GM18858 (cell line): ENCODE measurements around the gene ANGPTL4.
"Not testable (repeated sequence)": the region's sequence is repeated elsewhere in the genome, so short reads cannot be mapped to it uniquely, and the experiment has no call there.

Experiments used
- ATAC-seq: cut with Tn5 transposase; IDR thresholded peaks from one replicate; pipeline ENCODE4 v1.9.1; 2021; ENCODE audit not compliant: unreplicated experiment

The ANGPTL4 gene

DNA sequence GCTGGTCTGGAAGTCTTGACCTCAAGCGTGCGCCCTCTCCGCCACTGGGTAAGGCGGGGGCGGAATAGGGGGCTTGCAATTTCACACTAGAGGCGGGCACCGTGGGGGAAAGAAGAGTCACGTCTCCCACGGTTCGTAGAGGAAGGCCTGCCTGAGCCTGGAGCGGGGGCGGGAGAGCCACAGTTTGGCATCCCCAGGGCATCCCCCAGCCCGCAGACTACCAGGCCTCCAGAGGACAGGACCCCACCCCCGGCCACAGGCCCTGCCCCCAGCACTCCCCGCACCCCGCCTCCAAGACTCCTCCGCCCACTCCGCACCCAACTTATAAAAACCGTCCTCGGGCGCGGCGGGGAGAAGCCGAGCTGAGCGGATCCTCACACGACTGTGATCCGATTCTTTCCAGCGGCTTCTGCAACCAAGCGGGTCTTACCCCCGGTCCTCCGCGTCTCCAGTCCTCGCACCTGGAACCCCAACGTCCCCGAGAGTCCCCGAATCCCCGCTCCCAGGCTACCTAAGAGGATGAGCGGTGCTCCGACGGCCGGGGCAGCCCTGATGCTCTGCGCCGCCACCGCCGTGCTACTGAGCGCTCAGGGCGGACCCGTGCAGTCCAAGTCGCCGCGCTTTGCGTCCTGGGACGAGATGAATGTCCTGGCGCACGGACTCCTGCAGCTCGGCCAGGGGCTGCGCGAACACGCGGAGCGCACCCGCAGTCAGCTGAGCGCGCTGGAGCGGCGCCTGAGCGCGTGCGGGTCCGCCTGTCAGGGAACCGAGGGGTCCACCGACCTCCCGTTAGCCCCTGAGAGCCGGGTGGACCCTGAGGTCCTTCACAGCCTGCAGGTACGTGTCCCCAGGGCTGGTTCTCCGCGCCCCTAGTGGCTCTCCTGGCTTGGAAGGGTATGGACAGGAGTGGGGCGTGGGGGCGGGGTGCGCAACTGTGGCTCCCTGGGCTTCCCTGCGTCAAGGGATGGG is at the start of gene ANGPTL4:
ANGPTL4 (plus strand) TSS at position 353 of the 969 bp plus-strand sequence; CDS start at position 520, 167 bp downstream.
- no peak for ATAC-seq

- not testable (repeated sequence) for ATAC-seq
Measured at GRCh38 chr19:8314981-8315640, 48.8 kb upstream of the ANGPTL4 start.

GRCh38 chr19:8316351-8317125 is 47.4 kb upstream of the ANGPTL4 start:
- ATAC-seq: no peak

GRCh38 chr19:8318835-8319234 is 45.1 kb upstream of the ANGPTL4 start:
- ATAC-seq: not testable (repeated sequence)

GRCh38 chr19:8319807-8320520 is 44.0 kb upstream of the ANGPTL4 start:
- ATAC-seq: no peak

GRCh38 chr19:8320564-8321066 is 43.3 kb upstream of the ANGPTL4 start:
- no peak for ATAC-seq

DNA sequence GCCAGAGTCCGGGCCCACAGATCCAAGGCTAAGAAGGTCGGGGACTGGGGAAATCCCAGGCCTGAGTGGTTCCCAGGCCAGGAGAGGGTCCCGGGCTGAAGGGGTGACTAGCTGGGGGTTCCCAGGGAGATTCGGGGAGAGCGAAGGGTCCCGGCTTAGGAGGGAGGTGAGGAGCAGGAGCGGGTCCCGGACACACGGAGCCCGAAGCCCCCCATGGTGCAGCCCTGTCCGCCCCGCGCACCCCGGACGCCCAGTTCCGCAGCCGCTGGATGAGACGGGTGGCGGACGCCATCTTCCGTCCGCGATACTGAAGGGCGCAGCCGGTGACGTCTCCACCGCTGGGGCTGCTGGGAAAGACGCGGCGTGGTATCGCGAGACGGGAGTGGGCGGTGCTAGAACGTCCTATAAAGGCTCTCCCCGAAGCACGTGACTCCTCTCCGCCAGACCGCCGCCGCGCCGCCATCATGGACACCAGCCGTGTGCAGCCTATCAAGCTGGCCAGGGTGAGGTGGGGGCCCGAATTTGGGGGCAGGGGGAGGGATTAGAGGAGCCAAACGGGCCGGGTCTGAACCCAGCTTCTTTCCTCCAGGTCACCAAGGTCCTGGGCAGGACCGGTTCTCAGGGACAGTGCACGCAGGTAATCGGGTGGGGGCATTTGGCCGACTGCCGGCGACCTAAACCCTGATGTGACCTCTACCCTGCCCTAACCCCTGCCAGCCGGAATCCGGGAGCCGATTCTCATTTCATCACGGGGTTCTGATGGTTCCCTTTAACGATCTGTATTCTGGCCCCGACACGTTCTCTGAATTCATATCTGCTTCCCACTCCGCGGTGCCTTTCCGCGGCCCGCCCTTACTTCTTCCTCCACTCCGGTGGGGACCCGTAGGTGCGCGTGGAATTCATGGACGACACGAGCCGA is 42.6 kb upstream of the ANGPTL4 start, which contains the start of the genes NDUFA7 and RPS28:
NDUFA7 (minus strand) TSS at position 309 of the 919 bp plus-strand sequence; CDS start at position 292, 17 bp downstream.
RPS28 (plus strand) TSS at position 430 of the 919 bp plus-strand sequence; CDS start at position 465, 35 bp downstream.
- no peak for ATAC-seq

DNA sequence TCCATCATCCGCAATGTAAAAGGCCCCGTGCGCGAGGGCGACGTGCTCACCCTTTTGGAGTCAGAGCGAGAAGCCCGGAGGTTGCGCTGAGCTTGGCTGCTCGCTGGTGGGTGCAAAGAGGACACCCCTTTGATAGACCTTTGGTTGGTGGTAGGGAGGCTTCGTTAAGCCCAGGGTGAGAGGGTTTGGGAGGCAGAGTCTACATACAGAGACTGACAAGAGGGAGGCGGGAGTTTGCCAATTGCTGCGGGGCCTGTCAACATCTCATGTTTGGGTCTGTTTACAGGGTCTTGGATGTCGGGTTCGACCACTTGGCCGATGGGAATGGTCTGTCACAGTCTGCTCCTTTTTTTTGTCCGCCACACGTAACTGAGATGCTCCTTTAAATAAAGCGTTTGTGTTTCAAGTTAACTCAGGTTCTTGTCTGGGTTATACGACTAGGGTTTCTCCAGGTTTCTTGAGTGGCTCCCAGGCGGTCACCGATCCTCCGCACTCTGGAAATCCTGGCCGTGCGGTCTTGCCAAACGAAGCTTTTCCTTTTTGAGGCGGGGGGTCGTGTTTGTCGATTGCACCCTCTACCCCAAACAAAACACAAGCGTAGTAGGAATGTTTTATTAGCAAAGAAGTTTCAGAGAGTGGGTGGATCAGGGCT is 41.8 kb upstream of the ANGPTL4 start:
- no peak for ATAC-seq

GRCh38 chr19:8322638-8322997 is 41.3 kb upstream of the ANGPTL4 start:
- no peak for ATAC-seq

DNA sequence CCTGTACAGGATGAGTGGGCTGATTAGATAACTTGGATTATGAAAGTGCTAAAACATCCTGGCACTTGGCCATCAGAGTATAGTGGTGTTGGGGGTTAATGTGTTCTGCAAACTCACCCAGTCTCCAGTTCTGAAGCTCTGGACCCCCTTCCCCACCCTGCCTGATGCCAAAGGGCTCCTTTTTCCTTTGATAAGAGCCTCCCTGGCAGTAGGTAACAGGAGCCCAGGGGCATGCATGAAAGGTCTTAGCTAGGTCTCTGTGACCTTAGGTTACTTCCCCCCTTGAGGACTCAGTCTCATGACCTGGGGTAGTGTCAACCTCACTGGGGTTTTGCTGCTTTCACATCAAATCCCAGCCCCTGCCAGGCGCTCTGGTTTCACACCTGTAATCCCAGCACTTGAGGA is 40.2 kb upstream of the ANGPTL4 start:
- ATAC-seq: no peak

GRCh38 chr19:8324186-8325050 is 39.5 kb upstream of the ANGPTL4 start:
- ATAC-seq: no peak

- no peak for ATAC-seq
Measured at GRCh38 chr19:8325454-8325853, 38.5 kb upstream of the ANGPTL4 start.

DNA sequence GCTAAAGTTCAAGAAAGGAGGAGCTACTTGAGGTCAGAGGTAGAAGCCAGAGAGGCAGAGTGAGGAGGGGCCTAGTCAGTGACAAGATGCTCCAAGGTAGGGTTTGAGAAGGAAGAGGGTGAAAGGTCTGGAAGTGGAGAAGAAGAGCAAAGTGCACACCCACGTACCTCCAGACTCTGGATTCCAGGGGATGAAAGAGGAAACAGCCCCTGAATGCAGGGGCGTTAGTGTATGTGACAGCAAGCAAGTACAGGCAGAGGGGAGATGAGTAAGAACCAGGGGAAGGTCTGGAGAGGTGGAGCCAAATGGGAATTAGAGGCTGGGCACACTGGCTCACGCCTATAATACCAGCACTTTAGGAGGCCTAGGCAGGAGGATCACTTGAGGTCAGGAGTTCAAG is 34.0 kb upstream of the ANGPTL4 start:
- no peak for ATAC-seq

- ATAC-seq: no peak
Measured at GRCh38 chr19:8331263-8331845, 32.6 kb upstream of the ANGPTL4 start.

GRCh38 chr19:8332976-8333766 is 30.8 kb upstream of the ANGPTL4 start:
- no peak for ATAC-seq

DNA sequence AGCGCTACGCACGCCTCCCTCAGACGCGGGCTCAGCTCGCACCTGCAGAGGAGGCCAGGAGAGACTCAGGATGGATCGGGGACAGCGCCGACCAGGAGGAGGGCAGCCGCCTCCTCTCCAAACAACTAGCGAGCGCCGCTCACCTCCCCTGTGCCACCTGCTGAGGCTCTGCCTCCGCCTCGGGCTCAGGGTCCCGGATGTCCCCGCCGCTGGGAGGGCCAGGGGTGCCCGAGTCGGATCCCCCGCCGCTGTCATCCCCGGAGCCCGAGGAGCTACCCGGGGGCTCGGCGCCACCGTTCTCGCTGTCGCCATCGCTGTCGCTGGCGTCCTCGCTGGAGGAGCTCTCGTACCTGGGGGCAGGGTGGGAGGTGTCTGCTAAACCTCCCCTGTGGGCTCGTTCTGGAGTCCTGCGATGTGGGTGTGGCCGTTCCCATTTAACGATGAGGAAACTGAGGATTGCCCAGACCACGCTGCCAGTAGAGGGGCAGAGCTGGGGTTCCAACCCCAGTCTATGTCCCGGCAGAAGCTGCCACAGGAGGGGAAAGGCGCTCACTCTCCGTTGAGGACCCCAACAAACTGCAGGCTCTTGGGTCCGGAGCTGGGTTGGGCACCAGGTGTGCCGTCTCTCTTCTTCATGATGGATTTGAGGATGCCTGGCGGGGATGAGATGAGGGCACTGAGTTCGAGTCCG is 30.0 kb upstream of the ANGPTL4 start:
- no peak for ATAC-seq
